SIG-M5 (cell line): ENCODE results near the gene C1S.
A peak's percentile ranks its signal among the peaks of the same experiment; 100 is the strongest.
"Not testable (repeated sequence)": the region's sequence is repeated elsewhere in the genome, so short reads cannot be mapped to it uniquely, and the experiment has no call there.

Experiments
- DNase-seq: peaks from one replicate; lab custom pipeline; 2025; lab: John Stamatoyannopoulos, UW

Gene C1S

DNA sequence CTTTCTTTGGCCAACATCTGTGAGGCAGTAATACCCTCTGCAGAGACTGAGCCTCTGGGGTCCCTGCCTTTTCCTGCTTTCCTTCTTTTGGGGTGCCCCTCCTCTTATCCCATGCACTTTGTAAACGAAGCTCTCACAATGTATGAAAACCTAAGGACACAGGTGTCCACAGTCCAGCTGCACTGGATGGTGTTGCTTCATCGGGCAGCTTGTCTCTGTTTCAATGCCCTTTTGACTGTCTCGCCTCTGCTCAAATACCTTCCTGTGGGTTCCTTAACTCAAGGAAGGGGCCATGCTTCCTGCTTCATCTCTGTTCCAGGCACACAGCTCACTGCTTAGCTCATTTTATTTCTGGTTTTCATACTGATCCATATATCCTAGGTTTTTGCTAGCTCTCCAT lies 42.1 kb downstream of the C1S start:
- DNase-seq: no peak

GRCh38 chr12:7103837-7104584 lies 43.5 kb downstream of the C1S start:
- DNase-seq: no peak

- DNase-seq: no peak
These were observed 45.6 kb downstream of the C1S start for GRCh38 chr12:7106082-7106481.

DNA sequence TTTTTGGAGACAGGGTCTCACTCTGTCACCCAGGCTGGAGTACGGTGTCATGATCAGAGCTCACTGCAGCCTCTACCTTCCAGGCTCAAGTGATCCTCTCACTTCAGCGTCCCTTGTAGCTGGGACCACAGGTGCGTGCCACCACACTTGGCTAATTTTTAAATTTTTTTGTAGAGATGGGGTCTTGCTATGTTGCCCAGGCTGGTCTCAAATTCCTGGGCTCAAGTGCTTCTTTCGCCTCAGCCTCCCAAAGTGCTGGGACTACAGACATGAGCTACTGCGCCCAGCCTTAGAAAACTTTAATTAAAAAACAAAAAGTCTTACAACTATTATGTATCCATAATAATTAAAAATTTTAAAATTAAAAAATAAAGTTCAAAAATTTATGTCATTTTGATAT lies 46.7 kb downstream of the C1S start:
- DNase-seq: not testable (repeated sequence)

- DNase-seq: no peak
These were observed 47.1 kb downstream of the C1S start for GRCh38 chr12:7107636-7108002.

- no peak for DNase-seq
These were observed 47.7 kb downstream of the C1S start for GRCh38 chr12:7108003-7108795.

DNA sequence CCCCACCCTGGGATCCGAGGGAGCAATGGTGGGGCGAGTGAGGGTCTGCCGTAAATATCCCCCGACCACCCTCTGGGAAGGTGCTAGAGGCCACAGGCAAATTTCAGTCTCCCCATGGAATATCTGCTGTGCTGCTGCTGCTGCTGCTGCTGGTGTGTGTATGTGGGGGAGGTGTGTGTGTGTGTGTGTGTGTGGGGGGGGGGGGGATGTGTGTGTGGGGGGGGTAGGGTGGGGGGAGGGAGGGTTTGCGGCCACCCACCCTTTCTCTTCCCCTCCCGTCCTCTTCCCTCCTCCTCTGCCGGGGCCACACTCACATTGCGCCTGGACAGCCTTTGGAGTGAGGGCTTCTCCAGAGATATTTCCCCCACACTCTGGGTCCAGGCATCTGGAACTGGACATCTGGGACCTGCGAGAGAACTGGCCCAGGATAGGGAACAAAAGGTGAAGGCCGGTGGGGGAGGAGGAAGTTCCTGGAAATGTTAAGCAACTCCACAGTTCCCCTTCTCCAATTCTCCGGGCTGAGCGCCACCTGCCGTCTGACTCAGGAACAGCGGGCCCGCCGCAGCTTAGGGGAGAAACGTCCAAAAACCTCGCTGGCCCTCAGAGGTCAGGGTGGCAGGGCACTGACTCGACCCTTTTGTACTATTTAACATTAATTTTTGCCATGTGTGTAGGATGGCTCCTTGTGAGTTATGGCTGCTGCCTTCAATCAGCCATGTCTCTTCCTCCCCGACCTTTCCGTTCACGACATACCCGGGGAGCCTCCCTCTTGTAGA lies 48.5 kb downstream of the C1S start, which contains the start of gene C1RL:
Gene C1RL (minus strand): TSS at position 419 of the 776 bp plus-strand sequence. CDS start 34 bp downstream, at position 385.
- peak; percentile 13 for DNase-seq

DNA sequence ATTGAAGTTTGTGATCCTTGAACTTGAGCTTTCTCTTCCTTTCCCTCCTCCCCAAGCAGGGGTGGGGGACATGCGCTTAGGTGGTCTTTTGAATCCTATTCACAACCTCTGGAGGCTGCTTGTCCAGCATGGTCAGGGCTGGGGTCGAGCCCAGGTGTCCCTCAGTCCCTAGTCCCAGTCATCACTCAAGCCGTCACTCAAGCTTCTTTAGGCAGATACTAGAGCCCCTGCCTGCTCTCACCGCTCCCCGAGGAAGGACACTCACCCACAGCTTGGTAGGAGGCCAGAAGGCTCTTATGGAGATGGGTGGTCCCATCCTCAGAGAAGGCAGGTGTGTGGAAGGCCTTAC lies 49.0 kb downstream of the C1S start:
- DNase-seq: no peak

- no peak for DNase-seq
These were observed 50.1 kb downstream of the C1S start for GRCh38 chr12:7110661-7111060.

DNA sequence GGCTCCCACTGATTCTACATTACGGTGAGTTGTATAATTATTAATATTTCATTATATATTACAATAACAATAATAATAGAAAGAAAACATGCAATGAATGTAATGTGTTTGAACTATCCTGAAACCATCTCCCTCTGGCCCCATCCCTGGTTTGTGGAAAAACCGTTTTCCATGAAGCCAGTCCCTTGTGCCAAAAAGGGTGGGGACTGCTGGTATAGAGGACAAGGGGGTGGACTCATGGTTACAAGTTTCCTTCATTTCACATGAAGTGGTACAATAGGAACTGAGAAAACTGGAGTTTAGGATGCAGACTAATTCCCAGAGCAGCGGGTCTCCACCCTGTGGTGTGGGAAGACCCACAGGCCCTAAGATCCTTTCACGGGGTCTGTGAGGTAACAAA lies 51.5 kb downstream of the C1S start:
- no peak for DNase-seq

DNA sequence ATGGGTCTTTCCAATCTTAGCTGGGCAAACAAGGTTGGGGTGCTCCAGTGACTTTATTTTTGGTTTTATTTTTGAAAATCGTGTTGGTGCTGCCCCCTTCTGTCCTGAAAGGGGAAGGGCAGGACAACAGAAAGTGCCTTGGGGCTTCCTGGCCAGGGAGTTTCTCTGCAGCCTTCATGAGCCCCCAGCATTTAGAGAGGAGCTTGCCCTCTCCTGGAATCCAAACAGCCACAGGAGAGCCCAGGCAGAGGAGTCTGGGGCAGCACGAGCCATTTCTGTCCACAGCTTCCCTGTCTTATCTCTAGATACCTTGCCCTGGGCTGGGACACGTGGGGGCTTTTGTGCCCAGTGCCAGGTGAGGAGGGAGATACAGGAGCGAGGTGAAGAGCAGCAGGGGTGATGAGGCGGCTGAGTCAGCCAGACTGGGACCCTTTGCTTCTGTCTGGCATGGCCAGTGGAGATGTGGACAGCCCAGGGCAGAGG lies 52.9 kb downstream of the C1S start:
- no peak for DNase-seq

DNA sequence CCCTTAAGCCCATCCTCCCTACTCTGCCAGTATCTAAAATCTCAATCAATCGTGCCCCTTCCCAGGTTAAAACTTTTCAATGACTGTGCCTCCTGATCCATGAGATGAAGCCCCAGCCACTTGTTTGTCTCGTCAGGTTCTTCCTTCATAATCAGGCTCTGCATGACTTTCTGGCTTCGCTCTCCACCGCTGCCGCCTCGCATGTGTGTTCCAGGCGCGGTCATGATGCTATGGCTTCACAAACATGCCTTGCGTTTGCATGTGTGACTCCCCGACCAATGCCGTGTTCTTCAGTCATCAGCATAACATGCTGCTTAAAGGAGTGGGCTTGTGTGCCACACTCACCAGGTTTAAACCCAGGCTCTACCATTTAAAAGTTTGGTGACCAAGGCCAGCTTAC lies 53.5 kb downstream of the C1S start:
- no peak for DNase-seq

- DNase-seq: no peak
These were observed 54.3 kb downstream of the C1S start for GRCh38 chr12:7114851-7115250.

DNA sequence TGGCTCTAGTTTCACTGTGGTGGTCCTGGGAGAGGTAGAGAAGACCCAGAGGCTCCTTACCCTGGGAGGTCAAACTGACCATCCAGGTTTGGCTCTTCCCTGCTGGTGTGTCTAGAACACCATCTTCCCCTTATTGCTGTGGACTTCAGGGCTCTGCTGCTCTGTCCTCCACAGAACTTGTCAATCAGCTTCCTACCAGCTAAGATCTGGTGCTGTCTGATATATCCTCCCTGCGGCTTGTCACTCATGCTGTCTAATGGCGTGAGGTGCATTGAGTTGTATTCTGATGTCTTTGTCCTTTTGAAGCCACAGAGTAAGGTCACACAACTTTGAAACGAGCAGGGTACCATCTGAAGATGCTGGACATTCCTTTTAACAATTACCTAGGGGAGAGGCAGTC lies 55.7 kb downstream of the C1S start:
- no peak for DNase-seq

DNA sequence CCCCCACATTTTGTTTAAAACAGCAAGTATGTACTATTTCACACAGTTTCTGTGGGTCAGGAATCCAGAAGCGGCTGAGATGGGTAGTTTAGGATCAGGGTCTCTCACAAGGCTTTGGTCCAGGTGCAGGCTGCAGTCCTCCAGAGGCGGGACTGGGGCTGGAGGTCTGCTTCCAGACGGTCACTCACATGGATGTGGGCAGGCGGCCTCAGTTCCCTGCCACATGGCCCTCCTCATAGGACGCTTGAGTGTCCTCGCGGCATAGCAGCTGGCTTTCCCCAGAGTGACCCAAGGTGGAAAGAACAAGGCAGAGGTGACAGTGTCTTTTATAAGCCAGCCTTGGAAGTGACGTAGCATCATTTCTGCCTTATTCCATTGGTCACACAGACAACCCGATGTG lies 56.4 kb downstream of the C1S start:
- DNase-seq: no peak

DNA sequence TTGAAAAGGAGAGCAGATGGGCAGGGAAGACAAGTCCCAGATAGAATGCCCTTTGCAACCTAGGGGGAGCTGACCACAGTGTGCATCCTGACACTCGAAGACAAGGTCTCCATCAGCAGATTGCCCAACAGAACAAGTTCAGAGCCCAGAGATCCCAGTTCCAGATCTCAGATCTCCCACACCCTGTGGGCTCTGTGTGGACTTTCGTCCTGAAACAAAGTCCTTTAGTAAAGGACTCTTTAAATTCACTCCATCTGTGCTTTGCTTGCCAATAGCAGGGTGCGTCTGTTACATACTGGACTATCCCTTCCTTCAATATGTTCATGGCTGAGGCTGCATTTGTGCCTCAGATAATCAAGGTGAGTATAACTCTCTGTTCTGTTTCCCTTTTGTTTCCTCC lies 57.2 kb downstream of the C1S start:
- DNase-seq: no peak

- DNase-seq: no peak
These were observed 58.4 kb downstream of the C1S start for GRCh38 chr12:7118881-7119280.

DNA sequence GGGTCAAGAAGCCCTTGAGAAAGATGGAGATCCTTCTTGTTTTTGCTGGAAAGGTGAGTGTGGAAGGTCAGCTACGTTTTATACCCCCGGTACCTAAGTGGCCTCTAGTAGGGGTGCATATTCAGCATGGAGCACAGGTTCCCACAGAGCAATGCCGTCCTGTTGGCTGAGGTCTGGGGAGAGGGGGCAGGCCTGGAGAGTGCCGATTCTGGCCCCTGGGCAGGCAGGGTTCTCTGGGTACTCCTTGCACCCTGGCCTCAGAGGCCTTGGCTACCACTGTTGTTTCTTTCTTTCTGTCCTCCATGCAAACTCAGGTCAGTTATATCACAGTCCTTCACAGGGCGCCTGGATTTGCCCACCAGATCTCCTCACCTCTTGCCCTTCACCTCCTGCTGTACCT lies 59.6 kb downstream of the C1S start:
- DNase-seq: no peak
